ENCODE measurements around the gene GTPBP1.

The GTPBP1 gene

GRCh38 chr22:38705235-38706100, at the start of gene GTPBP1:
Gene GTPBP1, plus strand, starts transcription at chr22:38705944. Its CDS starts 12 bp downstream, at chr22:38705956.
- peak; percentile 99 for DNase-seq

- peak; percentile 89 for DNase-seq
These were observed 49.3 kb upstream of the GTPBP1 start, which contains the start of the genes CBY1 and FAM227A for GRCh38 chr22:38656256-38657044. Gene CBY1, plus strand, starts transcription at chr22:38656638. Its CDS starts 11,417 bp downstream, at chr22:38668055. Gene FAM227A, minus strand, starts transcription at chr22:38656392. Its CDS starts 6,224 bp downstream, at chr22:38650168.

GRCh38 chr22:38657045-38657909, 48.5 kb upstream of the GTPBP1 start:
- DNase-seq, result no peak

GRCh38 chr22:38674888-38675287, 30.9 kb upstream of the GTPBP1 start:
- no peak for DNase-seq

- no peak for DNase-seq
These were observed 29.9 kb upstream of the GTPBP1 start for GRCh38 chr22:38675833-38676232.

GRCh38 chr22:38681582-38682335, 24.0 kb upstream of the GTPBP1 start, which contains the start of gene TOMM22:
Gene TOMM22, plus strand, starts transcription at chr22:38681957. Its CDS starts 22 bp downstream, at chr22:38681979.
- DNase-seq, result peak; percentile 82

- DNase-seq, result no peak
These were observed 20.8 kb upstream of the GTPBP1 start for GRCh38 chr22:38684895-38685294.

GRCh38 chr22:38685761-38686160, 20.0 kb upstream of the GTPBP1 start:
- no peak for DNase-seq

- DNase-seq, result no peak
These were observed 16.1 kb upstream of the GTPBP1 start for GRCh38 chr22:38689651-38690050.

- DNase-seq, result no peak
These were observed 11.7 kb upstream of the GTPBP1 start for GRCh38 chr22:38694049-38694448.

- no peak for DNase-seq
These were observed 10.8 kb upstream of the GTPBP1 start for GRCh38 chr22:38694940-38695339.

- DNase-seq, result no peak
These were observed 8.9 kb upstream of the GTPBP1 start for GRCh38 chr22:38696606-38697424.

GRCh38 chr22:38697425-38698089, 8.2 kb upstream of the GTPBP1 start:
- no peak for DNase-seq

GRCh38 chr22:38698407-38699094, 7.2 kb upstream of the GTPBP1 start:
- no peak for DNase-seq

GRCh38 chr22:38699143-38699542, 6.6 kb upstream of the GTPBP1 start:
- no peak for DNase-seq

- no peak for DNase-seq
These were observed 6.0 kb upstream of the GTPBP1 start for GRCh38 chr22:38699784-38700183.

- no peak for DNase-seq
These were observed 5.4 kb upstream of the GTPBP1 start for GRCh38 chr22:38700270-38700788.

GRCh38 chr22:38700789-38701628, 4.7 kb upstream of the GTPBP1 start, which contains the start of gene JOSD1:
Gene JOSD1, minus strand, starts transcription at chr22:38700943. Its CDS starts 956 bp downstream, at chr22:38699987.
- DNase-seq, result peak; percentile 91
